ENCODE results near the gene BCL11A.

BCL11A gene

GRCh38 chr2:60468382-60469085 is 84.9 kb downstream of the BCL11A start:
- Histone ChIP-seq H3K79me2 (ENCODE audit: control insufficient read depth, low read length) (peaks cover 96% of the 10 kb centered on the region), H3K4me1 (ENCODE audit: control insufficient read depth, low read length) (no peaks in the 10 kb centered on the region; the same call in 1 of the 2 replicates), H3K9me2 (replicated peaks; ENCODE audit: control insufficient read depth, low read length) (no peaks in the 10 kb centered on the region), H3K36me3 (ENCODE audit: control insufficient read depth, low read length) (peaks cover 94% of the 10 kb centered on the region), H3K27me3 (ENCODE audit: control insufficient read depth, low read length) (no peaks in the 10 kb centered on the region), H4K20me1 (ENCODE audit: control insufficient read depth, insufficient read depth, low read depth, low read length) (0 out of 2 replicates have a peak, but pooled peaks cover 3% of the 10 kb centered on the region), H3K27ac (ENCODE audit: low read depth, low read length) (no peak overlapping the region), H3K9me3 (ENCODE audit: control insufficient read depth, insufficient read depth, low read length) (no peaks in the 10 kb centered on the region), H3K4me3 (ENCODE audit: low read length) (no peak overlapping the region), H3K4me2 (ENCODE audit: low read length) (no peak overlapping the region), H3F3A (ENCODE audit: control insufficient read depth, insufficient read depth) (peaks cover 20% of the 10 kb centered on the region)
- TF ChIP-seq EZH2phosphoT487 (IDR thresholded peaks at IDR 0.05; ENCODE audit: borderline replicate concordance, low read length) (no peak), CTCF (IDR thresholded peaks at IDR 0.05; ENCODE audit: low read depth, low read length, poor library complexity, severe bottlenecking) (no peak)

- no peak overlapping the region for H3K4me3 ChIP-seq (ENCODE audit: low read length)
- H4K20me1 ChIP-seq (ENCODE audit: control insufficient read depth, insufficient read depth, low read depth, low read length): 0 out of 2 replicates have a peak, but pooled peaks cover 3% of the 10 kb centered on the region
- H3K9me3 ChIP-seq (ENCODE audit: control insufficient read depth, insufficient read depth, low read length): no peaks in the 10 kb centered on the region
- no peaks in the 10 kb centered on the region for H3K9me2 ChIP-seq (replicated peaks; ENCODE audit: control insufficient read depth, low read length)
- peaks cover 15% of the 10 kb centered on the region for H3F3A ChIP-seq (ENCODE audit: control insufficient read depth, insufficient read depth)
- H3K4me1 ChIP-seq (ENCODE audit: control insufficient read depth, low read length): peaks cover 2% of the 10 kb centered on the region; the same call in 1 of the 2 replicates
- peaks cover 93% of the 10 kb centered on the region for H3K36me3 ChIP-seq (ENCODE audit: control insufficient read depth, low read length)
- H3K27ac ChIP-seq (ENCODE audit: low read depth, low read length): no peak overlapping the region
- H3K27me3 ChIP-seq (ENCODE audit: control insufficient read depth, low read length): no peaks in the 10 kb centered on the region
- H3K4me2 ChIP-seq (ENCODE audit: low read length): no peak overlapping the region
- H3K79me2 ChIP-seq (ENCODE audit: control insufficient read depth, low read length): peaks cover 96% of the 10 kb centered on the region
- TF ChIP-seq EZH2phosphoT487 (IDR thresholded peaks at IDR 0.05; ENCODE audit: borderline replicate concordance, low read length) (no peak), CTCF (IDR thresholded peaks at IDR 0.05; ENCODE audit: low read depth, low read length, poor library complexity, severe bottlenecking) (no peak)
These were observed 87.2 kb downstream of the BCL11A start for GRCh38 chr2:60466161-60466702.

- Histone ChIP-seq H3K9me3 (ENCODE audit: control insufficient read depth, insufficient read depth, low read length) (no peaks in the 10 kb centered on the region), H3K4me3 (ENCODE audit: low read length) (no peak overlapping the region), H3K27me3 (ENCODE audit: control insufficient read depth, low read length) (no peaks in the 10 kb centered on the region), H3K4me1 (ENCODE audit: control insufficient read depth, low read length) (peaks cover 3% of the 10 kb centered on the region; the same call in 1 of the 2 replicates), H3K4me2 (ENCODE audit: low read length) (no peak overlapping the region), H3K9me2 (replicated peaks; ENCODE audit: control insufficient read depth, low read length) (no peaks in the 10 kb centered on the region), H3K27ac (ENCODE audit: low read depth, low read length) (no peak overlapping the region), H4K20me1 (ENCODE audit: control insufficient read depth, insufficient read depth, low read depth, low read length) (0 out of 2 replicates have a peak, but pooled peaks cover 3% of the 10 kb centered on the region), H3F3A (ENCODE audit: control insufficient read depth, insufficient read depth) (peaks cover 15% of the 10 kb centered on the region), H3K79me2 (ENCODE audit: control insufficient read depth, low read length) (peaks cover 96% of the 10 kb centered on the region), H3K36me3 (ENCODE audit: control insufficient read depth, low read length) (peaks cover 93% of the 10 kb centered on the region)
- TF ChIP-seq CTCF (IDR thresholded peaks at IDR 0.05; ENCODE audit: low read depth, low read length, poor library complexity, severe bottlenecking) (no peak), EZH2phosphoT487 (IDR thresholded peaks at IDR 0.05; ENCODE audit: borderline replicate concordance, low read length) (no peak)
These were observed 87.7 kb downstream of the BCL11A start for GRCh38 chr2:60465736-60466135.

All from DOHH2 (cell line).